ENCODE measurements around the gene LGSN.
"Not testable (repeated sequence)": the region's sequence is repeated elsewhere in the genome, so short reads cannot be mapped to it uniquely, and the experiment has no call there.

LGSN gene, protein sequence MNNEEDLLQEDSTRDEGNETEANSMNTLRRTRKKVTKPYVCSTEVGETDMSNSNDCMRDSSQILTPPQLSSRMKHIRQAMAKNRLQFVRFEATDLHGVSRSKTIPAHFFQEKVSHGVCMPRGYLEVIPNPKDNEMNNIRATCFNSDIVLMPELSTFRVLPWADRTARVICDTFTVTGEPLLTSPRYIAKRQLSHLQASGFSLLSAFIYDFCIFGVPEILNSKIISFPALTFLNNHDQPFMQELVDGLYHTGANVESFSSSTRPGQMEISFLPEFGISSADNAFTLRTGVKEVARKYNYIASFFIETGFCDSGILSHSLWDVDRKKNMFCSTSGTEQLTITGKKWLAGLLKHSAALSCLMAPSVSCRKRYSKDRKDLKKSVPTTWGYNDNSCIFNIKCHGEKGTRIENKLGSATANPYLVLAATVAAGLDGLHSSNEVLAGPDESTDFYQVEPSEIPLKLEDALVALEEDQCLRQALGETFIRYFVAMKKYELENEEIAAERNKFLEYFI

DNA sequence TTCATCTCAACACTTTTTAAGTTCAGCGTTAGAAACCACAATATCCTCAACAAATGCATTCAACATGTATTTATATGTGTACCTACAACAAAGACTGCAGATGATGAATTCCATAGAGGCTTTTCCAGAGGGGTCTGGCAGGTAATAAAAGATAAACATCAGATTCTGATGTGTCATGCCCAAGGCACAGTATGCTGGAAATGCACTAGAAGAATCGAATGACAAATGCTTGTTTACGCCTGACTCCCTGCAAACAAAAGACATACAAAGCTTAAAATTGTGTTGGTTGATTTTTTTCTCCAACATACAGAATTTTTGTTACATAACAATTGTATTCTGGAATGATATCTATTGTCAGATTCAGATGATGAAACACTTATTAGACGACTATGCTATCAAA lies at the start of gene LGSN:
Gene LGSN, minus strand, starts transcription at position 45 of the 400 bp plus-strand sequence. Its CDS starts 40 bp downstream, at position 5.
- DNase-seq (ENCODE audit: low read depth), result no peak

DNA sequence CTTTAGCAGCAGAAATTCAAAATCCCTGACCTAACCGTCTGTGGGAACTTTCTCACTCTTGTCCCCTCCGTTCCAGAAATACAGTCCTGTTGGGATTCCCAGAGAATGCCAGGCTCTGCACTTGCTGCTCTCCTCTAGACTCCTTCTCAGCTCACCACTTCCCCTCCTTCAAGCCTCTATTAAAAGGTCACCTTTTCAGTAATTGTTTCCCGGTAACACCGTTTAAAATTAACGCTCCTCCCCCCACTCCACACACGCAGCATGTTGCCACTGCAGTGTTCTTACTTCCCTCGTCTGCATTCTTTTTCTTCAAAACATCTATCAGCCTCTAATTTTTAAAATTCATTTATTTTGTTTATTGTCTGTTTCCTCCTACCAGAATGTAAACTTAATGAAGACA lies 48.6 kb upstream of the LGSN start:
- DNase-seq (ENCODE audit: low read depth), result no peak

DNA sequence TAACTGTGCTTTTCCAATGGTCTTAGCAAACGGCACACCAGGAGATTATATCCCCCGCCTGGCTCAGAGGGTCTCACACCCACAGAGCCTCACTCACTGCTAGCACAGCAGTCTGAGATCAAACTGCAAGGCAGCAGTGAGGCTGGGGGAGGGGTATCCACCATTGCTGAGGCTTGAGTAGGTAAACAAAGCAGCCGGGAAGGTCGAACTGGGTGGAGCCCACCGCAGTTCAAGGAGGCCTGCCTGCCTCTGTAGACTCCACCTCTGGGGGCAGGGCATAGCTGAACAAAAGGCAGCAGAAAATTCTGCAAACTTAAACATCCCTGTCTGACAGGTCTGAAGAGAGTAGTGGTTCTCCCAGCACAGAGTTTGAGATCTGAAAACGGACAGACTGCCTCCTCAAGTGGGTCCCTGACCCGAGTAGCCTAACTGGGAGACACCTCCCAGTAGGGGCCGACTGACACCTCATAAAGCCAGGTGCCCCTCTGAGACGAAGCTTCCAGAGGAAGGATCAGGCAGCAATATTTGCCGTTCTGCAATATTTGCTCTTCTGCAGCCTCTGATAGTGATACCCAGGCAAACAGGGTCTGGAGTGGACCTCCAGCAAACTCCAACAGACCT lies 42.8 kb upstream of the LGSN start:
- not testable (repeated sequence) for DNase-seq (ENCODE audit: low read depth)

DNA sequence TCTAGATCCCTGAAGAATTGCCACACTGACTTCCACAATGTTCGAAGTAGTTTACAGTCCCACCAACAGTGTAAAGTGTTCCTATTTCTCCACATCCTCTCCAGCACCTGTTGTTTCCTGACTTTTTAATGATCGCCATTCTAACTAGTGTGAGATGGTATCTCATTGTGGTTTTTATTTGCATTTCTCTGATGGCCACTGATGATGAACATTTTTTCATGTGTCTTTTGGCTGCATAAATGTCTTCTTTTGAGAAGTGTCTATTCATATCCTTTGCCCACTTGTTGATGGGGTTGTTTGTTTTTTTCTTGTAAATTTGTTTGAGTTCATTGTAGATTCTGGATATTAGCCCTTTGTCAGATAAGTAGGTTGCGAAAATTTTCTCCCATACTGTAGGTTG lies 37.6 kb upstream of the LGSN start:
- not testable (repeated sequence) for DNase-seq (ENCODE audit: low read depth)

DNA sequence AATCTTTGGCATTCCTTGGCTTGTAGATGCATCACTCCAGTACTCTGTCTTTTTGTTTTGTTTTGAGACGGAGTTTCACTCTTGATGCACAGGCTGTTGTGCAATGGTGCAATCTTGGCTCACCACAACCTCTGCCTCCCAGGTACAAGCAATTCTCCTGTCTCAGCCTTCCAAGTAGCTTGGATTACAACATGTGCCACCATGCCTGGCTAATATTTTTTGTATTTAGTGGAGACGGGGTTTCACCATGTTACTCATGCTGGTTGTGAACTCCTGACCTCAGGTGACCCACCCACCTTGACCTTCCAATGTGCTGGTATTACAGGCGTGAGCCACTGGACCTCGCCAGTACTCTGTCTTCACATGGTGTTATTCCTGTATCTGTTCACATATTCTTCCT lies 35.8 kb upstream of the LGSN start:
- no peak for DNase-seq (ENCODE audit: low read depth)

DNA sequence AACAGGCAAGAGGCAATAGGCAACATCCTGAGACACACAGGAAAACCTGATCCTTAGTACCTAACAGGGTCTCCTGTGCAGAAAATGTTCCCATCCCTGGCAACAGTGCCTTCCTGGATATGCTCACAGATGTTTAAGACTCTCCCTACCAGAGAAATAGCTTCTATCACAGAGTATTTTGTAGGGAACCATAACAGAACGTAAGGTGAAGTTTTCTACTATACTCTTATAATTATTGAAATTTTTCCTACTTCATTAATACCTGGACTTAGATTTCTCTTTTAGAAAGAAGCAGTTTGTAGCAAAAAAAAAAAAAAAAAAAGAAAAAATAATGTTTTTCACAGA lies 33.5 kb upstream of the LGSN start:
- DNase-seq (ENCODE audit: low read depth), result no peak

DNA sequence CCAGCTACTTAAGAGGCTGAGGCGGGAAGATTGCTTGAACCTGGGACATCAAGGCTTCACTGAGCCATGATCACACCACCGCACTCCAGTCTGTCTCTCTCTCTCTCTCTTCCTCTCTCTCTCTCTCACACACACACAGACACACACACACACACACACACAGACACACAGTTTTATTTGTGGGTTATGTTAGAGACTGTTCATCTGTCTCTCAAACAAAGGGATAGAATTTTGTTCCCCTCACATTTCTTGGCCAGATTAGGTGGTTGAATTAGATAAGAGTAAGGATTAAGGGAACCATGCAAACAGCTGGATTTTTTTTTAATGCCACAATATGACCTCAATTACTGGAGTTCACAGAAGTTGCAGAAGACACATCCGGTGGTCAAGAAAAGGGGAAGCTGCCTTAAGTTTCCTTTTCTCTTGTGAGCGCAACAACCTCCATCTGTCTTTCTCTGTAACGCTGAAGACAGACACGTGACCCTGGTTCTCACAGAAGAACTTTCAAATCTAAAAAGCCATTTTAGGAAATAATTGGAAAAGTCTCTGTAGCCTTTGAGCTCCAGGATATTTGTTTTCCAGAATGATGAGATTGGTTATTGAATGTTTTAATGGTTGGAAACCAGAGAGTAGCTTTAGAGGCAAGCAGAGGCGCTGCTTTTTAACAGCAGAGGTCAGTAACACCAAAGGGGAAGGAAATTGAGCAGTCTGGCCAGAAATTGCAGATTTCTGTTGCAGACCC lies 32.9 kb upstream of the LGSN start:
- peak; percentile 3 for DNase-seq (ENCODE audit: low read depth)

DNA sequence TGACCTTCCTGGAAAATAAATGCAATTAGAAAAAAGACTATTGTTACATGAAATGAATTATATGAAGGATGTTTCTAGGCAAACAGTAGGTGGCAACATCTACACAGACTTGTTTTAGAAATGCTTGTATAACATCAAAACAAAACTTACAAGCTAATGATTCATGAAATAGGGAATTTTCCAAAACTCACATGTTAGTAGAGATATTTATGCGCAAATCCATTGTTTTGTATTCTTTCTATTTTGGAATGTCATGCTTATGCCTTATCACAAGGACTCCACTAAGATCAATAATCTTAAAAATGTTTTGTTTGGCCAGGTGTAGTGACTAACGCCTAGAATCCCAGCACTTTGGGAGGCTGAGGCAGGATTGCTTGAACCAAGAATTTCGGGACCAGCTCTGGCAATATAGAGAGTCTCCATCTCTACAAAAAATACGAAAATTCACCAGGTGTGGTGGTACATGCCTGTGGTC lies 32.3 kb upstream of the LGSN start:
- DNase-seq (ENCODE audit: low read depth), result peak; percentile 5

DNA sequence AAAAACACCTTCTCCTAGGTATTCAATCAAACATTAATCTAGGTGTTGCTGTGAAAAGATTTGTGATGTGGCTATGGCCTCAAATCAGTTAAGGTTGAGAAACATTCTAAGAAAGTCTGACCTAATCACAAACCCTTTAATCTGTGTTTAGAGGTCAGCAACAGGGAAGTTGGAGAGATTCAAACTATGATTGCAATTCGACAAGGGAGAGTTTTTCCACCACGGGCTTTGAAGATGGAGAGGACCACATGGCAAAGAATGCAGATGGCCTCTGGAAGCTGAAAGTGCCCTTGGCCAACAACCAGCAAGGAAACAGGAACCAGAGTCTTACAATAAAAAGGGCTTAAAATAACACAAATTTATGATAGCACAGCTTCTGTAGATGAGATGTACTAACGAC lies 29.6 kb upstream of the LGSN start:
- no peak for DNase-seq (ENCODE audit: low read depth)

DNA sequence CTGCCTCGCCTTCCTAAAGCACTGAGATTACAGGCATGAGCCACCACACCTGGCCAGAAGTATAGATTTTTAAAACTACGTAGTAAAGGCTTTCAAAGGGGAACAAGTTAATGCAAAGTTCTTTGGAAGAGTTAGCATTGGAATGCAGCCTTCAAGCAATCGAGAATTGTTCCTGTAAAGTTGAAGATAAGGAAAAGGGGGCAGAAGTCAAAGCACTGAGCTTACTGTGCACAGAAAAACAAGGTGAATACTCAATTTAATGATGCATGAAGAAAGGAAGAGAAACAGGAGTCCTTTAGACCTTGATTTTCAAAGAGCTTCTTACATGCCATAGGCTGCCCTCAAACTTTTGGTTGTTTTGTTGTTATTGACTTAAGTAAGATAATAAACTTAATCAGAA lies 29.1 kb upstream of the LGSN start:
- DNase-seq (ENCODE audit: low read depth), result no peak

DNA sequence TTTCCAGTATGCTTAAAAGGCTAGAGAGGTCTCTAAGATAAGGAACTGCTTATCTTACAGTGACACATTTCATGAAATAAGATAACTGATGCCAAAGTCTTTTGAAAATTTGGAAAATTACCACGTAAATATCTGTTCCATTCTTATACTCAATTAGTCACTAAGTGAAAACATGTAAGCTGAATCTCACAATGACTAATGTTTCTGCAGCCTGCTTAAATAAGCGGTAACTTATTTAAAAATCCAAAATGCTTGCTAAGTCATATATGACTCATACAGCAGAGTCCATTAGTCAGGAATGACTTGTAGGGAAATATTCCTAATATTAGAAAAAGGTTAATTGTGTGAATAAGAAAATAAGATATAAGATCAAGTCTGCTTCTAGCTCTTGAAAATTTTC lies 27.8 kb upstream of the LGSN start:
- DNase-seq (ENCODE audit: low read depth), result peak; percentile 22

DNA sequence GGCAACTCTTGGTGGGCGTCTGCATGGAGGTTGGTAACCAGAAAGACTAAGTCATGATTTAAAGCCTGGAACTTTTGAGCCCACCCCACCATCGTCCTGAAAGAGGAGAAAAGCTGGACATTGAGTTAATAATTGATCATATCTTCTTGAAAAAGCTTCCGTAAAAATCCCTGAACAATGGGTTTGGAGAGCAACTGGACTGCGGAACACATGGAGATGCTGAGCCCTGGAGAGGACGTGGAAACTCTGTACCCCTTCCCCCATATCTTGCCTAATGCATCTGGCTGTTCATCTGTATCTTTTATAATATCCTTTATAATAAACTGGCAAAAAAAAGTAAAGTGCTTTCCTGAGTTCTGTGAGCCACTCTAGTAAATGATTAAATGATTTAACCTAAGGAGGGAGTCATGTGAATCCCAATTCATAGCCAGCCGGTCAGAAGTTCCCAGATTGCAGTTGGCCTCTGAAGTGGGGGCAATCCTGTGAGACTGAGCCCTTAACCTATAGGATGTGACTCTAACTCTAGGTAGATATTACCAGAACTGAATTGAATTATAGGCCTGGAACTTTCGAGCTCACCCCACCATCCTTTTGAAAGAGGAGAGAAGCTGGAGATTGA lies 26.5 kb upstream of the LGSN start:
- DNase-seq (ENCODE audit: low read depth), result no peak

DNA sequence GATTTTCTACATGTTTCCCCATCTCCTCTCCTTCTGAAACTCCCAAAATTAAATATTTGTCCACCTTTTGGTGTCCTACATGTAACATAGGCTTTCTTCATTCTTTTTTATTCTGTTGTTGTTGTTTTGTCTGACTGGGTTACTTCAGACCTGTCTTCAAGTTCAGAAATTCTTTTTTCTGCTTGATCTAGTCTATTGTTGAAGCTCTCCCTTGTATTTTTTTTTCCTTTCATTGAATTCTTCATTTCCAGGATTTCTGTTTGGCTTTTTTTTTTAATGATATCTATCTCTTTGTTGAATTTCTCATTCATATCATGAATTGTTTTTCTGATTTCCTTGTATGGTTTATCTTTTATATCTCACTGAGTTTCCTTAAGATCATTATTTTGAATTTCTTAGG lies 20.6 kb upstream of the LGSN start:
- no peak for DNase-seq (ENCODE audit: low read depth)

DNA sequence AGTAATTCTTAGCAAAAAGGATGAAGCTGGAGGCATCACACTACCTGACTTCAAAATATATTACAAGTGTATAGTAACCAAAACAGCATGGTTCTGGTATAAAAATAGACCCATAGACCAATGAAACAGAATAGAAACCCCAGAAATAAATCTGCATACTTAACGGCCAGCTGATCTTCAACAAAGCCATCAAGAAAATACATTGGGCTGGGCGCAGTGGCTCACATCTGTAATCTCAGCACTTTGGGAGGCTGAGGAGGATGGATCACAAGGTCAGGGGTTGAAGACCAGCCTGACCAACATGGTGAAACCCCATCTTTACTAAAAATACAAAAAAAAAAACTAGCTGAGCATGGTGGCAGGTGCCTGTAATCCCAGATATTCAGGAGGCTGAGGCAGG lies 14.9 kb upstream of the LGSN start:
- not testable (repeated sequence) for DNase-seq (ENCODE audit: low read depth)

DNA sequence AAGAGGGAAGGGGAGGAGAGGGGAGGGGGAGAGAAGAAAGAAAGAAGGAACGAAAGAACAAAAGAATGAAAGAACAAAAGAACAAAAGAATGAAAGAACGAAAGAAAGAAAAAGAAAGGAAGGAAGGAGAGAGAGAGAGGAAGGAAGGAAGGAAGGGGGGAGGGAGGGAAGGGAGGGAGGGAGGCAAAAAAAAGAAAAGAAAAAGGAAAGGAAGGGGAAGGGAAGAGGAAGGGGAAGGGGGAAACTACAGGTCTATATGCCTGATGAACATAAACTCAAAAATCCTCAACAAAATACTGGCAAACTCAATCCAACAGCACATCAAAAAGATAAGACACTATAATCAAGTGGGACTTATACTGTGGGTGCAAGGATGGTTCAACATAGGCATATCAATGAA lies 13.7 kb upstream of the LGSN start:
- DNase-seq (ENCODE audit: low read depth), result no peak

DNA sequence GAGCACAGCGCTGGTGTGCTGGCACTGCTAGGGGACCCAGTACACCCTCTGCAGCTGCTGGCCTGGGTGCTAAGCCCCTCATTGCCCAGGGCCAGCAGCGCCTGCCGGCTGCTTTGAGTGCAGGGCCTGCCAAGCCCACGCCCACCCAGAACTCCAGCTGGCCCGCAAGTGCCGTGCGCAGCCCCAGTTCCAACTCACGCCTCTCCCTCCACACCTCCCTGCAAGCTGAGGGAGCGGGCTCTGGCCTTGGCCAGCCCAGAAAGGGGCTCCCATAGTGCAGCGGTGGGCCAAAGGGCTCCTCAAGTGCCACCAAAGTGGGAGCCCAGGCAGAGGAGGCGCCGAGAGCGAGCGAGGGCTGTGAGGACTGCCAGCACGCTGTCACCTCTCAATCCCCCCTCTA lies 6.8 kb upstream of the LGSN start:
- not testable (repeated sequence) for DNase-seq (ENCODE audit: low read depth)

DNA sequence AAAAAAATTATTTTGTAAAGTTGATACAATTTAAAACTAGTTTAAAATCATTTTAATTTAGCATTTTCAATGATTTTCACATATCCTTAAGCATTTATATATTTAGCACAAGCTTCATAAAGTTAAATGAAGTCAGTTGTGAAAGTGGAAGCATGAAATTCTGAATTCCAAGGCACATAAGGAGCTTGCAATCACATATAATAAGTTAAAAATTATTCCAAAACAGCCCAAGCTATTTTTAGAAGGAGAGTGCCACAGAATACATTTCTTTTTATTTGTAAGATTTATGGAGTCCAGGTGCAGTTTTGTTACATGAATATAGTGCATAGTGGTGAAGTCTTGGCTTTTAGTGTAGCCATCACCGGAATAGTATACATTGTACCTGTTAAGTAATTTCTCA lies 3.2 kb upstream of the LGSN start:
- DNase-seq (ENCODE audit: low read depth), result no peak

DNA sequence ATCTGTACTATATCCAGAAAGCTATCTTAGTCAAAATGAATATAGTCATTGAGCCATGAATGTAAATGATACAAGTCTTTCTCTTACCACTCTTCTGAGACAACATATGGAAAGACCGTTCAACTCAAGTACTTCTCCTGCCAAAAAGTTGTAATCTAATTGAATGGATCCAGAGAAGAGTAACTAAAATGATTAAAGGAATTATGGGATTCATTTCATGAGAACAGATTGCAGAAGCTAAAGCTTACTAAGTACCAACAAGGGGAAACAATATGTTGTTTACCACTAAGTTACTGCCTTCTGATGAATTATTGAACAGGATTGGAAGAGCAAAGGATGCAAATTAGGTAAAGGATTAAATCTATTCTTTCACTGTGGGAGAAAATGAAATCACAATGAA lies 2.0 kb upstream of the LGSN start:
- no peak for DNase-seq (ENCODE audit: low read depth)

DNA sequence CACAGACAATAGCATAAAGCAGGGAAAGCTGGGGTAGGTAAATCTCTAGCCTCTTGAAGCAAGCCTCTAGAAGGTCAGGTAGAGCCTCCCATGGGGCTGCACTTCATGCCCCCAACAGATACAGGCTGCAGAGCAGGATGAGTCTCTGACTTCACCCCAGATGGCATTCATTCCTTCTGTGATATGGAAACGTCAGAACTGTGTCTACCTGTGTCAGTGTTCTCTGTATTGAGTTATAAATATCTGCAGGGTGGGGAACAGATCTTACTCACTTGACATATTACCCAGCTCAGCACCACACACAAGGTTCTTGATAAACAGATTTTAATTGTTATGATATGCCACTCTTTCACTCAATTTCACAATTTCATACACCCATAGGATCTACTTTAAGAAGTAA lies 2.1 kb downstream of the LGSN start:
- DNase-seq (ENCODE audit: low read depth), result no peak

DNA sequence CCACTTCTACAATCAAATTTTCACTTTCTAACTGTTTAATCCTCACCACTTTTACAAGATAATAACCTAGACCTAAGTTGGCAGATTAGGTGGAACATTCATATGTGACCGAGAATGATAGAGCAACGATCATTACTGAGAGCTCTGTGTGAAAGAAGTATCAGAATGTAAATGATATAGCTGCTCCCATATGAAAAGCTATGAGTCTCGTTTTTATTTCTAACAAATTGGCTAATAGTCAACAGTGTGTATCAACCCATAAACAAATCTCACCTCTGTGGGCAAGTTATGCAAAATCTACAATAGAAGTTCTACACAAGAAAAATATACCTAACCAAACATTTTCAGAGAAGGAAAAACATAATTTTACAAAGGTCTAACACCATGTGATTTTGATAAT lies 3.7 kb downstream of the LGSN start:
- no peak for DNase-seq (ENCODE audit: low read depth)

DNA sequence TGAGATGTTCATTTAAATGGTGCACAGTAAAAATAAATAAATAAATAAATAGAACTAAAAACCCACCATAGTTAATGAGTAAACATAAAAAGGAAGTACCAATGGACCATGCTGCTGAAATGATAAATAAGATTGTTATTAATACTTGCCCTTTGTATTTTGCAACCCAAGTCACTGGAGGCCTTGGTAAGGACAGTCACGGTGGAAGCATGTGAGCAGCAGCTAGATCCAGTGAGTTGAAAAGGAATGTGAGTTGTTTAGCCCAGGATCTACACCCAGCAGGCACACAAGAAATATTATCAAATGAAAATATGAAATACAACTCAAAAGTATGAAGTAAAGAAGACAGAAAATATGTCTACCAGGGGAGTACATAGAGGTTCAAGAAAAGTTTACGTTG lies 6.7 kb downstream of the LGSN start:
- no peak for DNase-seq (ENCODE audit: low read depth)

DNA sequence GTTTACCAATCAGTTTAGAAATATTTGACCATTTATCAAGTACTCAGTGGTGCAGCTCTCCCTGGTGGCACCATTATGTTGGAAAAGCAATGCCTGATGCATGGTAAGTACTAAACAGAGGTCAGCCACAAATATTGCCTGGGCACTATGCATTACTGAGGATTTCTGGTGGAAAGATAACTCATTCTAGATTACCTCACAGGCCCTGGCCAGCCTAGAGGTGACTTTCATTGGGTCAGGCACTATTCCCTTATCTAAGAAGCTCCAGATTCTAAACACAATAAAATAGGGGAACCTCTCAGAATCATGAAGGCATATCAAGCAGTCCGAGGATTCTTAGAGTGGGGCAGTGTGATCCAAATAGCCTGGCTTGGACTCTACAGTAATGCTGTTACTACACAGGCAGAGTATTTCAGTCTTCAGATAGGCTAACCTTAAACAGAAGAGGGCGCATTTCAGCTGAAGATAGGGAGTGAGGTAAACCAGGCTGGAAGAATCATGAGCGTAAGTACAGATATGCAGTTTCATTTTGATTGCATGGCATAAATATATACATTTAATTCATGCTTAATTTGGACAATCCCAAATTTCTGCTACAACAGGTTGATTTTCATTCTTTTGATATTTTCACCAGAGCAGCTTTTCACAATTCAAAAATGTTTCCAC lies 12.1 kb downstream of the LGSN start:
- DNase-seq (ENCODE audit: low read depth), result peak; percentile 9
